HG02970 (cell line): Measurements from ENCODE around the gene MRPL52.
"Not testable (repeated sequence)": the region's sequence is repeated elsewhere in the genome, so short reads cannot be mapped to it uniquely, and the experiment has no call there.

Experiments
- ATAC-seq: cut with Tn5 transposase; IDR thresholded peaks from one replicate; pipeline ENCODE4 v1.9.1; 2021; ENCODE audit warnings: mild to moderate bottlenecking, moderate library complexity, moderate number of reproducible peaks; ENCODE audit not compliant: unreplicated experiment, low FRiP score

MRPL52 gene

GRCh38 chr14:22852599-22852939 is 22.9 kb downstream of the MRPL52 start:
- no peak for ATAC-seq

- peak; percentile 68 for ATAC-seq
Observed at GRCh38 chr14:22852940-22853767, 23.5 kb downstream of the MRPL52 start.

GRCh38 chr14:22854296-22854695 is 24.6 kb downstream of the MRPL52 start:
- ATAC-seq = not testable (repeated sequence)

- no peak for ATAC-seq
Observed at GRCh38 chr14:22854963-22855724, 25.5 kb downstream of the MRPL52 start.

GRCh38 chr14:22856428-22856827 is 26.7 kb downstream of the MRPL52 start:
- ATAC-seq = no peak

- ATAC-seq = not testable (repeated sequence)
Observed at GRCh38 chr14:22860377-22860776, 30.7 kb downstream of the MRPL52 start.

GRCh38 chr14:22861651-22862050 is 32.0 kb downstream of the MRPL52 start:
- ATAC-seq = no peak

- no peak for ATAC-seq
Observed at GRCh38 chr14:22864979-22865378, 35.3 kb downstream of the MRPL52 start.

GRCh38 chr14:22865424-22866405 is 36.0 kb downstream of the MRPL52 start:
- no peak for ATAC-seq

- ATAC-seq = no peak
Observed at GRCh38 chr14:22866874-22867273, 37.2 kb downstream of the MRPL52 start.

- peak; percentile 23 for ATAC-seq
Observed at GRCh38 chr14:22870811-22871223, 41.1 kb downstream of the MRPL52 start.

GRCh38 chr14:22871224-22872032 is 41.7 kb downstream of the MRPL52 start, which contains the start of gene LRP10:
LRP10 (plus strand) TSS chr14:22871740; CDS start chr14:22872304, 564 bp downstream.
- ATAC-seq = peak; percentile 71

- ATAC-seq = peak; percentile 22
Observed at GRCh38 chr14:22872033-22872832, 42.5 kb downstream of the MRPL52 start.

GRCh38 chr14:22872833-22873520 is 43.3 kb downstream of the MRPL52 start:
- no peak for ATAC-seq

- ATAC-seq = no peak
Observed at GRCh38 chr14:22875003-22875747, 45.5 kb downstream of the MRPL52 start.

GRCh38 chr14:22875748-22876319 is 46.1 kb downstream of the MRPL52 start:
- ATAC-seq = no peak

GRCh38 chr14:22877000-22877501 is 47.4 kb downstream of the MRPL52 start:
- ATAC-seq = no peak
